HepG2 (cell line): ENCODE data around the gene ATP2A3. TPM values are rescaled to one million over a fixed set of nuclear protein-coding genes. Genes with fewer than 3 reads are reported as not detected.

Experiments used
- ARHGAP35 ChIP-seq: sonication (generic); formaldehyde crosslinking; IDR thresholded peaks from 2 replicates; pipeline ENCODE4 v1.9.0; 2022; ENCODE audit warnings: mild to moderate bottlenecking, inconsistent platforms, moderate library complexity, missing genetic modification reagents, borderline replicate concordance
- BHLHE40 ChIP-seq: IDR thresholded peaks from 2 replicates; pipeline ENCODE4 v1.6.1; 2011; ENCODE audit warnings: low read length, improper control_type of control experiment
- E2F1 ChIP-seq: sonication (generic); formaldehyde crosslinking; IDR thresholded peaks from 2 replicates; pipeline ENCODE4 v1.5.0; 2020; ENCODE audit warnings: missing genetic modification reagents
- HNRNPK ChIP-seq: fragments of 200-400 bp; formaldehyde crosslinking; IDR thresholded peaks from 2 replicates; pipeline ENCODE4 v1.6.1; 2018; ENCODE audit warnings: low read length, low read depth, moderate library complexity, mild to moderate bottlenecking; ENCODE audit not compliant: poor library complexity, severe bottlenecking
- SALL1 ChIP-seq: sonication (generic); formaldehyde crosslinking; IDR thresholded peaks from 2 replicates; pipeline ENCODE4 v1.8.0; 2022; ENCODE audit warnings: mild to moderate bottlenecking, missing genetic modification reagents
- SUZ12 ChIP-seq: fragments of 150-350 bp; IDR thresholded peaks from 2 replicates; pipeline ENCODE4 v1.6.1; 2014; ENCODE audit warnings: low read depth, low read length
- TBX3 ChIP-seq: fragments of 450-650 bp; IDR thresholded peaks from 2 replicates; pipeline ENCODE4 v1.6.1; 2017; ENCODE audit warnings: antibody characterized with exemption, mild to moderate bottlenecking, inconsistent platforms, borderline replicate concordance
- U2AF2 ChIP-seq: fragments of 200-400 bp; formaldehyde crosslinking; IDR thresholded peaks from 2 replicates; pipeline ENCODE4 v1.6.1; 2017; ENCODE audit warnings: low read depth, mild to moderate bottlenecking, low read length
- ZFY ChIP-seq: sonication (generic); formaldehyde crosslinking; IDR thresholded peaks from 2 replicates; pipeline ENCODE4 v1.4.0; 2020; ENCODE audit warnings: missing genetic modification reagents
- ZNF501 ChIP-seq: sonication (generic); formaldehyde crosslinking; IDR thresholded peaks from 2 replicates; pipeline ENCODE4 v1.5.1; 2020; ENCODE audit warnings: mild to moderate bottlenecking, moderate library complexity, missing genetic modification reagents
- ZNF547 ChIP-seq: sonication (generic); formaldehyde crosslinking; IDR thresholded peaks from 2 replicates; pipeline ENCODE4 v1.5.1; 2020; ENCODE audit warnings: mild to moderate bottlenecking, missing genetic modification reagents
- ZNF564 ChIP-seq: sonication (generic); formaldehyde crosslinking; IDR thresholded peaks from 2 replicates; pipeline ENCODE4 v1.8.1; 2023; ENCODE audit warnings: mild to moderate bottlenecking, missing genetic modification reagents
- ZNF7 ChIP-seq: IDR thresholded peaks from 2 replicates; pipeline ENCODE4 v1.6.1; 2016; ENCODE audit warnings: missing biosample characterization, missing genetic modification reagents
- ZNF746 ChIP-seq: sonication (generic); formaldehyde crosslinking; IDR thresholded peaks from 2 replicates; pipeline ENCODE4 v1.8.0; 2022; ENCODE audit warnings: mild to moderate bottlenecking, missing genetic modification reagents
- polyA plus RNA-seq, 8 experiments: library from polyadenylated mRNA; depleted of rRNA in 3 of 8; stranded (reverse) in 7 of 8; unstranded in 1 of 8; fragments of >200 nt; fragmentation: Illumina TruSeq in 4 of 8; extraction: Trizol in 4 of 8; gene quantifications; 2 replicates each; pipeline versions ENCODE4 v1.2.1 to v1.2.3, GENCODE V29; 2011 to 2016; ENCODE audit warnings: low read depth in 4 of 8, missing spikeins in 1 of 8, mixed read lengths in 1 of 8; ENCODE audit not compliant: insufficient read depth in 1 of 8
- total RNA-seq, 5 experiments: library from RNA; depleted of rRNA; stranded (reverse); fragments of >200 nt; fragmentation: Illumina TruSeq; extraction: Trizol; gene quantifications; 2 replicates each; pipeline ENCODE4 v1.2.3, GENCODE V29; 2016; ENCODE audit warnings: low read depth in 1 of 5
- TF ChIP-seq, protein P1 (sequence below): IDR thresholded peaks from 2 replicates; pipeline ENCODE4 v1.6.1; 2016; ENCODE audit warnings: low read depth, control low read depth
- TF ChIP-seq, protein P2 (sequence below): sonication (generic); formaldehyde crosslinking; IDR thresholded peaks from 2 replicates; pipeline ENCODE4 v1.4.0; 2020; ENCODE audit warnings: missing genetic modification reagents, borderline replicate concordance
- TF ChIP-seq, protein P3 (sequence below): sonication (generic); formaldehyde crosslinking; IDR thresholded peaks from 2 replicates; pipeline ENCODE4 v1.4.0; 2020; ENCODE audit warnings: missing genetic modification reagents
- TF ChIP-seq, protein P4 (sequence below): sonication (generic); formaldehyde crosslinking; IDR thresholded peaks from 2 replicates; pipeline ENCODE4 v1.5.0; 2020; ENCODE audit warnings: mild to moderate bottlenecking, missing genetic modification reagents
- TF ChIP-seq, protein P5 (sequence below): sonication (generic); formaldehyde crosslinking; conservative IDR thresholded peaks from 2 replicates; pipeline ENCODE4 v1.8.0; 2022; ENCODE audit warnings: low read depth, missing genetic modification reagents

Gene ATP2A3
- total and polyA plus RNA-seq, 2 of the 13 experiments (the other 11 are each of a cell fraction or from before 2014, with no cell fraction given) = 0.07 TPM; not detected in 1

GRCh38 chr17:3892095-3892998 lies 71.9 kb downstream of the ATP2A3 start (continued):
- TF ChIP-seq ZNF746 (no peak), SALL1 (no peak; the same call in 1 of the 2 replicates), ZFY (CRISPR knock-in tag) (no peak), ARHGAP35 (0 out of 2 replicates have a peak, but pooled peaks have one; percentile 43), HNRNPK (no peak), ZNF7 (CRISPR knock-in tag) (no peak), ZNF564 (CRISPR knock-in tag) (0 out of 2 replicates have a peak, but pooled peaks have one; percentile 28), SUZ12 (no peak), TBX3 (no peak), U2AF2 (no peak), ZNF547 (CRISPR knock-in tag) (peak; percentile 55; the same call in 1 of the 2 replicates), ZNF501 (CRISPR knock-in tag) (peak; percentile 7; the same call in 1 of the 2 replicates), E2F1 (CRISPR knock-in tag) (no peak), BHLHE40 (0 out of 2 replicates have a peak, but pooled peaks have one; percentile 17)
- TF ChIP-seq, protein P1, sequence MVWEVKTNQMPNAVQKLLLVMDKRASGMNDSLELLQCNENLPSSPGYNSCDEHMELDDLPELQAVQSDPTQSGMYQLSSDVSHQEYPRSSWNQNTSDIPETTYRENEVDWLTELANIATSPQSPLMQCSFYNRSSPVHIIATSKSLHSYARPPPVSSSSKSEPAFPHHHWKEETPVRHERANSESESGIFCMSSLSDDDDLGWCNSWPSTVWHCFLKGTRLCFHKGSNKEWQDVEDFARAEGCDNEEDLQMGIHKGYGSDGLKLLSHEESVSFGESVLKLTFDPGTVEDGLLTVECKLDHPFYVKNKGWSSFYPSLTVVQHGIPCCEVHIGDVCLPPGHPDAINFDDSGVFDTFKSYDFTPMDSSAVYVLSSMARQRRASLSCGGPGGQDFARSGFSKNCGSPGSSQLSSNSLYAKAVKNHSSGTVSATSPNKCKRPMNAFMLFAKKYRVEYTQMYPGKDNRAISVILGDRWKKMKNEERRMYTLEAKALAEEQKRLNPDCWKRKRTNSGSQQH = no peak
- TF ChIP-seq, protein P2, sequence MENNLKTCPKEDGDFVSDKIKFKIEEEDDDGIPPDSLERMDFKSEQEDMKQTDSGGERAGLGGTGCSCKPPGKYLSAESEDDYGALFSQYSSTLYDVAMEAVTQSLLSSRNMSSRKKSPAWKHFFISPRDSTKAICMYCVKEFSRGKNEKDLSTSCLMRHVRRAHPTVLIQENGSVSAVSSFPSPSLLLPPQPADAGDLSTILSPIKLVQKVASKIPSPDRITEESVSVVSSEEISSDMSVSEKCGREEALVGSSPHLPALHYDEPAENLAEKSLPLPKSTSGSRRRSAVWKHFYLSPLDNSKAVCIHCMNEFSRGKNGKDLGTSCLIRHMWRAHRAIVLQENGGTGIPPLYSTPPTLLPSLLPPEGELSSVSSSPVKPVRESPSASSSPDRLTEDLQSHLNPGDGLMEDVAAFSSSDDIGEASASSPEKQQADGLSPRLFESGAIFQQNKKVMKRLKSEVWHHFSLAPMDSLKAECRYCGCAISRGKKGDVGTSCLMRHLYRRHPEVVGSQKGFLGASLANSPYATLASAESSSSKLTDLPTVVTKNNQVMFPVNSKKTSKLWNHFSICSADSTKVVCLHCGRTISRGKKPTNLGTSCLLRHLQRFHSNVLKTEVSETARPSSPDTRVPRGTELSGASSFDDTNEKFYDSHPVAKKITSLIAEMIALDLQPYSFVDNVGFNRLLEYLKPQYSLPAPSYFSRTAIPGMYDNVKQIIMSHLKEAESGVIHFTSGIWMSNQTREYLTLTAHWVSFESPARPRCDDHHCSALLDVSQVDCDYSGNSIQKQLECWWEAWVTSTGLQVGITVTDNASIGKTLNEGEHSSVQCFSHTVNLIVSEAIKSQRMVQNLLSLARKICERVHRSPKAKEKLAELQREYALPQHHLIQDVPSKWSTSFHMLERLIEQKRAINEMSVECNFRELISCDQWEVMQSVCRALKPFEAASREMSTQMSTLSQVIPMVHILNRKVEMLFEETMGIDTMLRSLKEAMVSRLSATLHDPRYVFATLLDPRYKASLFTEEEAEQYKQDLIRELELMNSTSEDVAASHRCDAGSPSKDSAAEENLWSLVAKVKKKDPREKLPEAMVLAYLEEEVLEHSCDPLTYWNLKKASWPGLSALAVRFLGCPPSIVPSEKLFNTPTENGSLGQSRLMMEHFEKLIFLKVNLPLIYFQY (CRISPR knock-in tag) = no peak
- TF ChIP-seq, protein P3, sequence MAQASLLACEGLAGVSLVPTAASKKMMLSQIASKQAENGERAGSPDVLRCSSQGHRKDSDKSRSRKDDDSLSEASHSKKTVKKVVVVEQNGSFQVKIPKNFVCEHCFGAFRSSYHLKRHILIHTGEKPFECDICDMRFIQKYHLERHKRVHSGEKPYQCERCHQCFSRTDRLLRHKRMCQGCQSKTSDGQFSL = peak; percentile 83
- TF ChIP-seq, protein P4, sequence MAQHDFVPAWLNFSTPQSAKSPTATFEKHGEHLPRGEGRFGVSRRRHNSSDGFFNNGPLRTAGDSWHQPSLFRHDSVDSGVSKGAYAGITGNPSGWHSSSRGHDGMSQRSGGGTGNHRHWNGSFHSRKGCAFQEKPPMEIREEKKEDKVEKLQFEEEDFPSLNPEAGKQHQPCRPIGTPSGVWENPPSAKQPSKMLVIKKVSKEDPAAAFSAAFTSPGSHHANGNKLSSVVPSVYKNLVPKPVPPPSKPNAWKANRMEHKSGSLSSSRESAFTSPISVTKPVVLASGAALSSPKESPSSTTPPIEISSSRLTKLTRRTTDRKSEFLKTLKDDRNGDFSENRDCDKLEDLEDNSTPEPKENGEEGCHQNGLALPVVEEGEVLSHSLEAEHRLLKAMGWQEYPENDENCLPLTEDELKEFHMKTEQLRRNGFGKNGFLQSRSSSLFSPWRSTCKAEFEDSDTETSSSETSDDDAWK (CRISPR knock-in tag) = no peak
- TF ChIP-seq, protein P5, sequence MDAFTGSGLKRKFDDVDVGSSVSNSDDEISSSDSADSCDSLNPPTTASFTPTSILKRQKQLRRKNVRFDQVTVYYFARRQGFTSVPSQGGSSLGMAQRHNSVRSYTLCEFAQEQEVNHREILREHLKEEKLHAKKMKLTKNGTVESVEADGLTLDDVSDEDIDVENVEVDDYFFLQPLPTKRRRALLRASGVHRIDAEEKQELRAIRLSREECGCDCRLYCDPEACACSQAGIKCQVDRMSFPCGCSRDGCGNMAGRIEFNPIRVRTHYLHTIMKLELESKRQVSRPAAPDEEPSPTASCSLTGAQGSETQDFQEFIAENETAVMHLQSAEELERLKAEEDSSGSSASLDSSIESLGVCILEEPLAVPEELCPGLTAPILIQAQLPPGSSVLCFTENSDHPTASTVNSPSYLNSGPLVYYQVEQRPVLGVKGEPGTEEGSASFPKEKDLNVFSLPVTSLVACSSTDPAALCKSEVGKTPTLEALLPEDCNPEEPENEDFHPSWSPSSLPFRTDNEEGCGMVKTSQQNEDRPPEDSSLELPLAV (CRISPR knock-in tag) = no peak
